ENCODE data around the gene DLL3.

The DLL3 gene

DNA sequence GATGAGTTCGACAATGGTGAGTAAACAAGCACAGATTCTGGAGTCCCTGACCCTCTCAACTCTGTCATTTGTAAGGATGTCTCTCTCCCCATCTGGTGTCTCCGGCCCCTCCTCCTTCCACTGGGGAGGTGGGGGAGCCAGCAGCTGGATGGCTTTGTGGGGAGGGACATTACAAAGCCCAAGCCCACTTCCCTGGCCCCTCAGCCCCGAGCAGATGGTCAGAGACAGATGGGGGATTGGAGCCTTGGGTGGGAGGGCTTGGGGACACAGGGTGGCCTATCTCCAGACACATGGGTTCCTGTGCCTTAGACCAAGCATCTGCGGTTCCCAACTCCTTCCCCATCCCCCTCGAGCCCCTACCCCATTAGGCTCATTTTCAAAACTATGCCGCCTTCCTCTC is 15.6 kb upstream of the DLL3 start:
- no peak overlapping the region for H3K4me2 ChIP-seq (ENCODE audit: low read length)
- TF ChIP-seq EZH2 (IDR thresholded peaks at IDR 0.05; ENCODE audit: borderline replicate concordance, low read length): no peak
- TF ChIP-seq, protein P1, sequence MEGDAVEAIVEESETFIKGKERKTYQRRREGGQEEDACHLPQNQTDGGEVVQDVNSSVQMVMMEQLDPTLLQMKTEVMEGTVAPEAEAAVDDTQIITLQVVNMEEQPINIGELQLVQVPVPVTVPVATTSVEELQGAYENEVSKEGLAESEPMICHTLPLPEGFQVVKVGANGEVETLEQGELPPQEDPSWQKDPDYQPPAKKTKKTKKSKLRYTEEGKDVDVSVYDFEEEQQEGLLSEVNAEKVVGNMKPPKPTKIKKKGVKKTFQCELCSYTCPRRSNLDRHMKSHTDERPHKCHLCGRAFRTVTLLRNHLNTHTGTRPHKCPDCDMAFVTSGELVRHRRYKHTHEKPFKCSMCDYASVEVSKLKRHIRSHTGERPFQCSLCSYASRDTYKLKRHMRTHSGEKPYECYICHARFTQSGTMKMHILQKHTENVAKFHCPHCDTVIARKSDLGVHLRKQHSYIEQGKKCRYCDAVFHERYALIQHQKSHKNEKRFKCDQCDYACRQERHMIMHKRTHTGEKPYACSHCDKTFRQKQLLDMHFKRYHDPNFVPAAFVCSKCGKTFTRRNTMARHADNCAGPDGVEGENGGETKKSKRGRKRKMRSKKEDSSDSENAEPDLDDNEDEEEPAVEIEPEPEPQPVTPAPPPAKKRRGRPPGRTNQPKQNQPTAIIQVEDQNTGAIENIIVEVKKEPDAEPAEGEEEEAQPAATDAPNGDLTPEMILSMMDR (IDR thresholded peaks at IDR 0.05; ENCODE audit: low read length): no peak
- H4K20me1 ChIP-seq (ENCODE audit: insufficient read depth, low read length): no peaks in the 10 kb centered on the region
- H3K9me2 ChIP-seq (ENCODE audit: low read depth, low read length): no peaks in the 10 kb centered on the region
- peaks cover 11% of the 10 kb centered on the region for H3K79me2 ChIP-seq (ENCODE audit: insufficient read depth, low read length)
- peaks cover 53% of the 10 kb centered on the region for H3K36me3 ChIP-seq (ENCODE audit: insufficient read depth, low read length)
- H3F3A ChIP-seq (ENCODE audit: insufficient read depth, low read length): peaks cover 4% of the 10 kb centered on the region; the same call in 1 of the 2 replicates
- no peak overlapping the region for H3K27ac ChIP-seq (ENCODE audit: low read depth, low read length, poor library complexity, severe bottlenecking)
- no peaks in the 10 kb centered on the region for H3K9me3 ChIP-seq (ENCODE audit: low read length)
- peaks cover 24% of the 10 kb centered on the region for H3K4me1 ChIP-seq (ENCODE audit: insufficient read depth, low read length, severe bottlenecking)
- H2AFZ ChIP-seq (ENCODE audit: low read length): no peak overlapping the region
- H3K27me3 ChIP-seq (ENCODE audit: insufficient read depth, low read length): no peaks in the 10 kb centered on the region
- no peak overlapping the region for H3K4me3 ChIP-seq (ENCODE audit: low read depth, low read length, poor library complexity, severe bottlenecking)
- H3K9ac ChIP-seq (ENCODE audit: low read length): no peak overlapping the region

DNA sequence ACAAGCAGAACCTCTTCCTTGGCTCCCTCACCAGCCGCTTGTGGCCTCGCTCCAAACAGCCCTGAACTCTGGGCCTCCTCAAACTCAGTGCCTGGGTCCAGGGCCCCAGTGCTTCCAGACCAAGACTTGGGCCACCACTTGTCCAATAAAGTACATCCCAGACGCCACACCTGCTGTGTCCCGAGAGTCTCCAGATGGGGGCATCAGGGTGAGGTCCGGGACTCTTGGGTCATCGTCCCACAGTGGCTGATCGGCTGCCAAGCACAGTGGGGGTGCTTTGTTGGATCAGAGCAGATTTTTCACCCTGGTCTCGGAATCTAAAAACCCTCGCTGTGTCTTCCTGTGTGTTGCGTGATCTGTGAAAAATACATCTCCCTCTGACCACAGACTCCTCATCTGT is 9.0 kb upstream of the DLL3 start:
- no peaks in the 10 kb centered on the region for H3K4me1 ChIP-seq (ENCODE audit: insufficient read depth, low read length, severe bottlenecking)
- H3K9ac ChIP-seq (ENCODE audit: low read length): no peak overlapping the region
- H3K9me2 ChIP-seq (ENCODE audit: low read depth, low read length): no peaks in the 10 kb centered on the region
- H3K79me2 ChIP-seq (ENCODE audit: insufficient read depth, low read length): no peaks in the 10 kb centered on the region
- H3K36me3 ChIP-seq (ENCODE audit: insufficient read depth, low read length): peaks cover 61% of the 10 kb centered on the region
- no peak overlapping the region for H3K27ac ChIP-seq (ENCODE audit: low read depth, low read length, poor library complexity, severe bottlenecking)
- no peak for TF ChIP-seq EZH2 (IDR thresholded peaks at IDR 0.05; ENCODE audit: borderline replicate concordance, low read length)
- TF ChIP-seq, protein P1 (IDR thresholded peaks at IDR 0.05; ENCODE audit: low read length): no peak
- H2AFZ ChIP-seq (ENCODE audit: low read length): no peak overlapping the region
- H3K9me3 ChIP-seq (ENCODE audit: low read length): no peaks in the 10 kb centered on the region
- no peaks in the 10 kb centered on the region for H4K20me1 ChIP-seq (ENCODE audit: insufficient read depth, low read length)
- H3K4me2 ChIP-seq (ENCODE audit: low read length): no peak overlapping the region
- H3K27me3 ChIP-seq (ENCODE audit: insufficient read depth, low read length): no peaks in the 10 kb centered on the region
- H3F3A ChIP-seq (ENCODE audit: insufficient read depth, low read length): no peaks in the 10 kb centered on the region
- no peak overlapping the region for H3K4me3 ChIP-seq (ENCODE audit: low read depth, low read length, poor library complexity, severe bottlenecking)

DNA sequence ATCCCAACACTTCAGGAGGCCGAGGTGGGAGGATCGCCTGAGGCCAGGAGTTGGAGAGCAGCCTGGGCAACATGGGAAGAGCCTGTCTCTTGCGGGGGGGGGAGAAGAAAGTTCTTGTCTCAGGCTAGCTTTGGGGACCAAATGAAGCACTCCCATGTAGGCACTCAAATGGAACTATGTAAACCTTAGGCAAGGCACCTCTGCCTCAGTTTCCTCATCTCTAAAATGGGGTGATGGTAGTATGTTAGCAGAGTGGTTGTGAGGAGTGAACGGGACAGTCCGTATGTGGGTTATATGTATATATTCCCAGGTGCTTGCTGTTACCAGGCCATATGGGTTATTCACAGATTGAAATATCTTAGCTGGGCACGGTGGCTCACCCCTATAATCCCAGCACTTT is 6.5 kb upstream of the DLL3 start:
- Histone ChIP-seq H3K9me2 (ENCODE audit: low read depth, low read length) (no peaks in the 10 kb centered on the region), H2AFZ (ENCODE audit: low read length) (no peak overlapping the region), H3K9me3 (ENCODE audit: low read length) (no peaks in the 10 kb centered on the region), H4K20me1 (ENCODE audit: insufficient read depth, low read length) (no peaks in the 10 kb centered on the region), H3K79me2 (ENCODE audit: insufficient read depth, low read length) (no peaks in the 10 kb centered on the region), H3K4me3 (ENCODE audit: low read depth, low read length, poor library complexity, severe bottlenecking) (no peak overlapping the region), H3F3A (ENCODE audit: insufficient read depth, low read length) (no peaks in the 10 kb centered on the region), H3K36me3 (ENCODE audit: insufficient read depth, low read length) (peaks cover 38% of the 10 kb centered on the region), H3K4me2 (ENCODE audit: low read length) (no peak overlapping the region), H3K9ac (ENCODE audit: low read length) (no peak overlapping the region), H3K4me1 (ENCODE audit: insufficient read depth, low read length, severe bottlenecking) (peaks cover under 1% of the 10 kb centered on the region), H3K27me3 (ENCODE audit: insufficient read depth, low read length) (no peaks in the 10 kb centered on the region), H3K27ac (ENCODE audit: low read depth, low read length, poor library complexity, severe bottlenecking) (no peak overlapping the region)
- TF ChIP-seq EZH2 (IDR thresholded peaks at IDR 0.05; ENCODE audit: borderline replicate concordance, low read length): no peak
- TF ChIP-seq, protein P1 (IDR thresholded peaks at IDR 0.05; ENCODE audit: low read length): no peak

Measured in OCI-LY1 (cell line).